ENCODE measurements around the gene OGFOD3. TPM values are rescaled to one million over a fixed set of nuclear protein-coding genes. Genes with fewer than 3 reads are reported as not detected.
"Not testable (repeated sequence)": the region's sequence is repeated elsewhere in the genome, so short reads cannot be mapped to it uniquely, and the experiment has no call there.

OGFOD3 gene
- total RNA-seq, 2 donors from 2014 or later: 24.9 to 27.4 TPM

- H3K27me3 ChIP-seq (replicated peaks; ENCODE audit: insufficient read depth): no peaks in the 10 kb centered on the region
- ATAC-seq (ENCODE audit: insufficient number of reproducible peaks, low FRiP score, low read depth): no peak
- H3K27ac ChIP-seq: no peak overlapping the region
- DNase-seq (ENCODE audit: low spot score): no peak
- no peak for TF ChIP-seq CTCF (IDR thresholded peaks at IDR 0.05)
- H3K4me1 ChIP-seq (ENCODE audit: control insufficient read depth in 1 of 2, low read depth in 2 of 2): peaks cover 14 to 54% of the 10 kb centered on the region in 2 donors
- H3K9me3 ChIP-seq: no peaks in the 10 kb centered on the region
- no peaks in the 10 kb centered on the region for H3K36me3 ChIP-seq
- peak overlapping the region; percentile 54 for H3K4me3 ChIP-seq
Measured at GRCh38 chr17:82380860-82381702, 37.3 kb downstream of the OGFOD3 start.

- DNase-seq (ENCODE audit: low spot score) (no peak), ATAC-seq (ENCODE audit: insufficient number of reproducible peaks, low FRiP score, low read depth) (no peak)
- Histone ChIP-seq H3K27ac (no peak overlapping the region), H3K4me1 (ENCODE audit: control insufficient read depth in 1 of 2, low read depth in 2 of 2) (peaks cover 0 to 30% of the 10 kb centered on the region in 2 donors), H3K9me3 (no peaks in the 10 kb centered on the region), H3K27me3 (replicated peaks; ENCODE audit: insufficient read depth) (peaks cover 6% of the 10 kb centered on the region), H3K4me3 (no peak overlapping the region), H3K36me3 (no peaks in the 10 kb centered on the region)
- no peak for TF ChIP-seq CTCF (IDR thresholded peaks at IDR 0.05)
Measured at GRCh38 chr17:82378741-82379021, 39.7 kb downstream of the OGFOD3 start.

GRCh38 chr17:82377924-82378740 lies 40.3 kb downstream of the OGFOD3 start:
- no peaks in the 10 kb centered on the region for H3K9me3 ChIP-seq
- peaks cover 11% of the 10 kb centered on the region for H3K27me3 ChIP-seq (replicated peaks; ENCODE audit: insufficient read depth)
- no peak for DNase-seq (ENCODE audit: low spot score)

GRCh38 chr17:82377294-82377693 lies 41.1 kb downstream of the OGFOD3 start:
- peaks cover 19% of the 10 kb centered on the region for H3K27me3 ChIP-seq (replicated peaks; ENCODE audit: insufficient read depth)
- DNase-seq (ENCODE audit: low spot score): not testable (repeated sequence)

More at GRCh38 chr17:82377924-82378740, 40.3 kb downstream of the OGFOD3 start:
- ATAC-seq (ENCODE audit: insufficient number of reproducible peaks, low FRiP score, low read depth): no peak
- H3K4me3 ChIP-seq: no peak overlapping the region
- no peak for TF ChIP-seq CTCF (IDR thresholded peaks at IDR 0.05)
- no peaks in the 10 kb centered on the region for H3K36me3 ChIP-seq
- no peak overlapping the region for H3K27ac ChIP-seq
- H3K4me1 ChIP-seq (ENCODE audit: control insufficient read depth in 1 of 2, low read depth in 2 of 2): peaks cover 0 to 30% of the 10 kb centered on the region in 2 donors

GRCh38 chr17:82376042-82376730 lies 42.2 kb downstream of the OGFOD3 start:
- TF ChIP-seq CTCF (IDR thresholded peaks at IDR 0.05): no peak
- ATAC-seq (ENCODE audit: insufficient number of reproducible peaks, low FRiP score, low read depth) (no peak), DNase-seq (ENCODE audit: low spot score) (no peak)
- peaks cover 0 to 36% of the 10 kb centered on the region in 2 donors for H3K4me1 ChIP-seq (ENCODE audit: control insufficient read depth in 1 of 2, low read depth in 2 of 2)
- no peak overlapping the region for H3K4me3 ChIP-seq
- H3K27ac ChIP-seq: no peak overlapping the region
- peaks cover 22% of the 10 kb centered on the region for H3K27me3 ChIP-seq (replicated peaks; ENCODE audit: insufficient read depth)
- no peaks in the 10 kb centered on the region for H3K36me3 ChIP-seq
- H3K9me3 ChIP-seq: no peaks in the 10 kb centered on the region

More at GRCh38 chr17:82377294-82377693, 41.1 kb downstream of the OGFOD3 start:
- not testable (repeated sequence) for ATAC-seq (ENCODE audit: insufficient number of reproducible peaks, low FRiP score, low read depth); H3K4me3 ChIP-seq; H3K27ac ChIP-seq; H3K36me3 ChIP-seq; H3K9me3 ChIP-seq
- peaks cover 0 to 30% of the 10 kb centered on the region in 2 donors for H3K4me1 ChIP-seq (ENCODE audit: control insufficient read depth in 1 of 2, low read depth in 2 of 2)

Measured in thoracic aorta (tissue), 2 donors.